ENCODE data around the gene SH3PXD2A.

DNA sequence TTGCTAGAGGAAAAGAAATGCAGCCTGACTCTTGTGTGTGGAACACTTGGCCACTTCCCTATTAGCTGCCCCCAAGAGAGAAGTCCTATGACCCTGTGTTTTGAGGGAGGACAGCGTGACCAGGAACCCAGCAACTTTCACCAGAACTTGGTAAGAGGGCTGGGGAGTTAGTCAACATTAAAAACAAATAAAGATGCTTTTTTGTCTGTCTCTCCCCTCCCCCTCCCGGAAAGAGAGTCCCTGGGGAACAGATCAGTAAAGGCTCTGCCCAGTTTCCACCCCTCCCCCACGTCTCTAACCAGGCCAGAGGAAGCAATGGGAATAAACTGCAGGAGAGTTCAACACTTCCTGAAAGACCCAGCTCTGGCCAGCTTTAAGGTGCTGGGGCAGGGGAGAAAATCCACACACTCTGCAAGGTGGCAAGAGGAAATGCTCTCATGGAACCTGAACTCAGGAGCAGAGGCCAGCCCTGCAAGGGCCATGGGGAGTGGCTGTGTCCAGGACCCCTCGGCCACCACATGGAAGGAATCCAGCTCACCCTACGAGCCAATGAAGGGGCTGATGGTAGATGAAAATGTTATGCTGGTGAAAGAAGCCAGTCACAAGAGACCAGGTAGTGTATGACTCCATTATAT is 21.5 kb downstream of the SH3PXD2A start:
- no peak for TF ChIP-seq POLR2A (IDR thresholded peaks at IDR 0.05; ENCODE audit: low read length)
- no peak for TF ChIP-seq GATA1 (IDR thresholded peaks at IDR 0.05; ENCODE audit: low read depth, low read length)
